HAP-1 (cell line): ENCODE results near the gene DNAJC7.
"Not testable (repeated sequence)": the region's sequence is repeated elsewhere in the genome, so short reads cannot be mapped to it uniquely, and the experiment has no call there.

Experiments
- DNase-seq, 2 experiments: peaks; one replicate each; pipeline ENCODE4 v3.0.0-alpha.2; 2016 to 2020; ENCODE audit warnings: low spot score in 2 of 2
- H3K27me3 ChIP-seq: fragments of 250-450 bp; sonication (Bioruptor Pico); 2 replicates; pipeline ENCODE4 v1.5.1; 2020; ENCODE audit warnings: low read depth, mild to moderate bottlenecking, moderate library complexity
- H3K36me3 ChIP-seq: fragments of 250-450 bp; sonication (Bioruptor Pico); replicated peaks from 2 replicates; pipeline ENCODE4 v1.5.1; 2020; ENCODE audit warnings: mild to moderate bottlenecking
- H3K4me1 ChIP-seq: fragments of 250-450 bp; sonication (Bioruptor Pico); 2 replicates; pipeline ENCODE4 v1.5.1; 2020; ENCODE audit warnings: mild to moderate bottlenecking
- H3K4me3 ChIP-seq: fragments of 250-450 bp; sonication (Bioruptor Pico); 2 replicates; pipeline ENCODE4 v1.5.1; 2020; ENCODE audit warnings: mild to moderate bottlenecking, moderate library complexity
- H3K9me3 ChIP-seq: fragments of 250-450 bp; sonication (Bioruptor Pico); 2 replicates; pipeline ENCODE4 v1.5.1; 2020; ENCODE audit warnings: mild to moderate bottlenecking, moderate library complexity
- in situ Hi-C: fragments of 300-500 bp; cut with MboI; formaldehyde crosslinking; loops from 3 replicates; pipeline ENCODE4 v1.14.3; 2020; ENCODE audit warnings: low sequenced_read_pairs, inconsistent platforms, mixed read lengths

The DNAJC7 gene

GRCh38 chr17:42013740-42014139 lies 3.5 kb downstream of the DNAJC7 start:
- in situ Hi-C loops, result not testable (repeated sequence)

DNA sequence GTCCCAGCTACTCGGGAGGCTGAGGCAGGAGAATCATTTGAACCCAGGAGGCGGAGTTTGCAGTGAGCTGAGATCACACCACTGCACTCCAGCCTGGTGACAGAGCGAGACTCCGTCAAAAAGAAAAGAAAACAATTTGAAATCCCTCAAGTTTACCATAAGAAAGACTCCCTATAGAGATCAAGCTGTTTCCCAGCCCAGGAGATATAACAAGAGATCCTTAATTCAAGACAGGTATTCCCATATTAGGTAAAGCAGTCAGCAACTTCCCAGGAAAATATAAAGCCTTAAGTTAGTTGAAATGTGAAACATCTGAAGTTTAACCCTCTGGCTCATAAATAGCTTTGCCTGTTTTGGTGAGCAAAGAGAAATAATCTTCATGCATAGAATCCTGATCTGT lies 4.9 kb downstream of the DNAJC7 start:
- H3K9me3 ChIP-seq, in situ Hi-C loops, H3K4me3 ChIP-seq, H3K27me3 ChIP-seq: not testable (repeated sequence)
- Histone ChIP-seq H3K4me1 (peaks cover 36% of the 10 kb centered on the region), H3K36me3 (peaks cover 22% of the 10 kb centered on the region; the same call in 1 of the 2 replicates)
- peak in 1 of 2 experiments; percentile 57 for DNase-seq

More at GRCh38 chr17:42013740-42014139, 3.5 kb downstream of the DNAJC7 start:
- Histone ChIP-seq H3K36me3 (peaks cover 21% of the 10 kb centered on the region; the same call in 1 of the 2 replicates), H3K4me1 (peaks cover 39% of the 10 kb centered on the region)
- not testable (repeated sequence) for H3K27me3 ChIP-seq, H3K4me3 ChIP-seq, DNase-seq, H3K9me3 ChIP-seq

DNA sequence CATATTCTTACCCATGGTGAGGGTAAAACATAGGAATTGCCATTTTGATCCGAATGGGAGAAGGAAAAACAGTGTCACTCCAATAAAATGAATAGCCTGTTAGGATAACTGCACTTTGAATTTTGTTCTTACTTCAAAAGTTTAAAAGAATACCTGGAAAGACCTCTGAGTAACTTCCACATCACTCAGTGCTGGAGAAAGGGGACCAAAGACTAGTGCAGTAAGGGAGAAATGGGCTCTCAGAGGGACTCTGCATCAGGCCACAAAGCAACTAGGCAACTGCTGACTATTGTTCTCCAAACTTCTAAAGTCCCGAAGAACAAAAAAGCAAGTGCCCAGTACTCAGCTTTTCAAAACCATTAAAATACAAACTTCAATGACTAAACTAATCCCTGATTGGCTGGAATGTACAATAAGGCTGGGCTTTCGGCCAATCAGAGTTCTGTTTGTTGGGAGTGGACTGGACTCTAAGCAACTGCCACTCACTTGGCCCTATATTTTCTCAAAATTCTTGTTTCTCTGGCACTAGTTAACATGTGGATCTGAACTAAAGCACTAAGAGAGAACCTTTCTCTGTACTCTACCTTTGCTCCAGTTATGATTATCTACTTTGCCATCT lies 6.2 kb downstream of the DNAJC7 start:
- peak; percentile 37 to 65 for DNase-seq
- Histone ChIP-seq H3K4me1 (peaks cover 35% of the 10 kb centered on the region), H3K9me3 (no peaks in the 10 kb centered on the region), H3K4me3 (no peak overlapping the region), H3K36me3 (peaks cover 22% of the 10 kb centered on the region; the same call in 1 of the 2 replicates), H3K27me3 (no peaks in the 10 kb centered on the region)
- in situ Hi-C loops, result no loop called here

- H3K36me3 ChIP-seq, result peaks cover 22% of the 10 kb centered on the region; the same call in 1 of the 2 replicates
- H3K9me3 ChIP-seq, H3K27me3 ChIP-seq, H3K4me3 ChIP-seq, DNase-seq, in situ Hi-C loops: not testable (repeated sequence)
- H3K4me1 ChIP-seq, result peaks cover 33% of the 10 kb centered on the region
Observed at GRCh38 chr17:42010266-42010680, 7.0 kb downstream of the DNAJC7 start.

DNA sequence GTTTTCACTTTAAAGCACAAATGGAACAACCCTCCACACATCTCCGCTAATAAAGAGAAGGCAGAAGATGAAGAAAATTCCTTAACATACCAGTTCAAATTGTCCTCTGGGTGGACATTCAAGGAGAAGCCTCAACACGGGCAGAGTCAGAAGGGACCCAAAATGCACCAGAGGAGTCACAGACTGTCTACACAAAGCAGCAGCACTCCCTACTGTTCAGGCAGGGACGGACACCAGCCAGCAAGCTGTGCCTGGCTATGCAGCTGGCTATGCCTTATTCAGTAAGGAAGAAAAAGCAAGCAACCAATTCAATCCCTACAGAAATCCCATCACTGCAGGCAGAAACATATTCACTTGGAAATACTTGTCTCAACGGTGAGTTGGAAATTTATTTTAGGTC lies 8.1 kb downstream of the DNAJC7 start:
- in situ Hi-C loops, result no loop called here
- Histone ChIP-seq H3K4me1 (peaks cover 33% of the 10 kb centered on the region), H3K4me3 (no peak overlapping the region), H3K27me3 (no peaks in the 10 kb centered on the region), H3K36me3 (peaks cover 22% of the 10 kb centered on the region; the same call in 1 of the 2 replicates), H3K9me3 (no peaks in the 10 kb centered on the region)
- DNase-seq, result no peak

GRCh38 chr17:42005166-42005565 lies 12.1 kb downstream of the DNAJC7 start:
- no peak overlapping the region for H3K4me3 ChIP-seq
- no peaks in the 10 kb centered on the region for H3K9me3 ChIP-seq
- peaks cover 41% of the 10 kb centered on the region for H3K36me3 ChIP-seq
- H3K27me3 ChIP-seq, result no peaks in the 10 kb centered on the region
- H3K4me1 ChIP-seq, result peaks cover 9% of the 10 kb centered on the region; the same call in 1 of the 2 replicates
- DNase-seq, result no peak
- in situ Hi-C loops, result no loop called here

- DNase-seq, result no peak
- H3K27me3 ChIP-seq, result no peaks in the 10 kb centered on the region
- peaks cover 9% of the 10 kb centered on the region; the same call in 1 of the 2 replicates for H3K4me1 ChIP-seq
- H3K36me3 ChIP-seq, result peaks cover 51% of the 10 kb centered on the region
- H3K4me3 ChIP-seq, result no peak overlapping the region
- no peaks in the 10 kb centered on the region for H3K9me3 ChIP-seq
- in situ Hi-C loops, result no loop called here
Observed at GRCh38 chr17:42002792-42003301, 14.4 kb downstream of the DNAJC7 start.

DNA sequence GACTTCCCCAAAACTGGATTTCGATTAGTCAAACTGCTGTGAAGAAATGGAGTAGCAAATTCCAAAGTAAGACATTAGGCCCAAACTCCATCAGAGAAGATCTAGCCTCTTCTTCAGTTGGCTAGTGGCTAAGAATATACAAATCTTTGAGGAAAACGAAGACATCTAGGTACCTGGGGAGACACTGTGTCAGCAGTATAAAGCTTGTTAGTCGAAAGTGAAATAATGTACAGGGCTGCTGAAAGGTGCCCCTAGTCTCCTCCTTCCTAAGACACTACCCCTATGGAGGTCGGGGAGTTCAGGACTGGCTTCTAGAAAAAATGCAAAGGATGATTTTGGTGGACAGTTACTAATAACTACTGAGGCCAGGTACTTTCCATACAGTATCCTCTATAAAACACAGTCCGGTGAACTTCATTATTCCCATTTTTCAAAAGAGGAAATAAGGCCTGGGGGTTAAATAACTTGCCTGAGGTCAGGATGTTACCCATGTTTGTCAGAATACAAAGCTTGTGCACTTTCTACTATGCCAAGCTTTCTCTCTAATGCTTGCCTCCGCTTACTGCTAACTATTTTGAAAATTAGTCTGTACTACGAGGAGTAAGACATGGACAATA lies 15.0 kb downstream of the DNAJC7 start:
- no peak overlapping the region for H3K4me3 ChIP-seq
- in situ Hi-C loops, result no loop called here
- DNase-seq, result no peak
- H3K9me3 ChIP-seq, result no peaks in the 10 kb centered on the region
- no peaks in the 10 kb centered on the region for H3K27me3 ChIP-seq
- H3K36me3 ChIP-seq, result peaks cover 57% of the 10 kb centered on the region
- H3K4me1 ChIP-seq, result peaks cover 9% of the 10 kb centered on the region; the same call in 1 of the 2 replicates

GRCh38 chr17:42001729-42002128 lies 15.5 kb downstream of the DNAJC7 start:
- no peak for DNase-seq
- in situ Hi-C loops, result no loop called here
- Histone ChIP-seq H3K4me1 (peaks cover 9% of the 10 kb centered on the region; the same call in 1 of the 2 replicates), H3K27me3 (no peaks in the 10 kb centered on the region), H3K9me3 (no peaks in the 10 kb centered on the region), H3K36me3 (peaks cover 62% of the 10 kb centered on the region), H3K4me3 (no peak overlapping the region)

- DNase-seq, result no peak
- Histone ChIP-seq H3K36me3 (peaks cover 74% of the 10 kb centered on the region), H3K9me3 (no peaks in the 10 kb centered on the region), H3K4me1 (peaks cover 9% of the 10 kb centered on the region; the same call in 1 of the 2 replicates), H3K4me3 (no peak overlapping the region), H3K27me3 (no peaks in the 10 kb centered on the region)
- in situ Hi-C loops, result no loop called here
Observed at GRCh38 chr17:42000413-42001133, 16.7 kb downstream of the DNAJC7 start.

DNA sequence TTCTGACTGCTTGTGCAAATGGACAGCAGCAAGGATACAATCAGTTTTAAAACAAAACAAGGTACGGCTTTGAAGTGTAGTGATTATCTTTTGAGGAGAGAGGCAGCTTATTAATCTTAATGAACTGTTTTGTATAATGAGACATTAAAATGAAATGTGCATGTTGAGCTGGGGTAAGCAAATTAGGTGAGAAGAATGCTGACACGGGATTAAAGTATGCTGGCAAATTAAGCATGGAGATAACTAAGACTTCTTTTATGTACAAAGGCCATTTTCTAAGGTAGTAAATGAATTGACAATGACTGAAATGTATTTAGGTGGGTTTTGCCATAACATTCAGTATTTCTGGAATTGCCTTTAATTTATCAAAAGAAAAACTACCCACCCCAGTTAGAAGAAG lies 18.7 kb downstream of the DNAJC7 start:
- Histone ChIP-seq H3K36me3 (peaks cover 87% of the 10 kb centered on the region), H3K9me3 (no peaks in the 10 kb centered on the region), H3K4me3 (no peak overlapping the region), H3K4me1 (peaks cover 7% of the 10 kb centered on the region; the same call in 1 of the 2 replicates), H3K27me3 (no peaks in the 10 kb centered on the region)
- no peak for DNase-seq
- in situ Hi-C loops, result no loop called here

GRCh38 chr17:41996855-41997164 lies 20.4 kb downstream of the DNAJC7 start:
- no peaks in the 10 kb centered on the region for H3K9me3 ChIP-seq
- H3K27me3 ChIP-seq, result no peaks in the 10 kb centered on the region
- DNase-seq, result no peak
- no peaks in the 10 kb centered on the region for H3K4me1 ChIP-seq
- H3K4me3 ChIP-seq, result no peak overlapping the region
- in situ Hi-C loops, result no loop called here
- H3K36me3 ChIP-seq, result peaks cover 91% of the 10 kb centered on the region

DNA sequence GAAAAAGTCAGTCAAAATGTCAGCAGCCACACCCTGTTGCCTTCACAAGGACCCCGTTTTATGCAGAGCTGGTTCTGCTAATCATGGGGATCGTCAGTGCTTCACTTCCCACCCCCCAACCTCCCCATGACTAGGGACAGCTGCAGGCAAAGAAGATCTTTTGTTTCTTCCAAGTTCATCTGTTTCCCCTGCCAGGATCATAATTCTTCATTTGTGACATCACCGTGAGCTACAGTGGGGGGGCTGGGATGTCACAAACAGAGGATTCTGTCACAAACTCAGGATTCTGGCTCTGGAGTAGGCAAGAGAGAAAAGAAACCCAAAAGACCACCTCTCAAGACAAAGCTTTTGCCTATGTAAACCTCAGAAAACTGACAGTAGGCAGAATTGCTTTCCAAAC lies 24.7 kb downstream of the DNAJC7 start:
- DNase-seq, result no peak
- peaks cover 89% of the 10 kb centered on the region for H3K36me3 ChIP-seq
- H3K4me3 ChIP-seq, result no peak overlapping the region

More for the DNA sequence above, 24.7 kb downstream of the DNAJC7 start:
- in situ Hi-C loops, result no loop called here
- no peaks in the 10 kb centered on the region for H3K9me3 ChIP-seq
- H3K4me1 ChIP-seq, result no peaks in the 10 kb centered on the region
- no peaks in the 10 kb centered on the region for H3K27me3 ChIP-seq
